ENCODE data around the gene GFPT2.

The GFPT2 gene

GRCh38 chr5:180371949-180372348, 18.8 kb upstream of the GFPT2 start:
- Histone ChIP-seq H3K9me3 (ENCODE audit: control extremely low read depth in 1 of 5, control insufficient read depth in 4 of 5, insufficient read depth in 2 of 5, low read depth in 1 of 5, low read length in 4 of 5) (no peaks in the 10 kb centered on the region), H3K27ac (ENCODE audit: insufficient read depth in 1 of 2, low read depth in 1 of 2, low read length in 2 of 2, poor library complexity in 1 of 2, severe bottlenecking in 2 of 2) (no peak overlapping the region), H3K36me3 (ENCODE audit: control insufficient read depth in 4 of 4, insufficient read depth in 4 of 4, low read length in 3 of 4) (no peaks in the 10 kb centered on the region), H3K4me3 (ENCODE audit: control insufficient read depth in 1 of 7, extremely low read depth in 1 of 7, insufficient read depth in 4 of 7, low read depth in 2 of 7, low read length in 6 of 7) (no peak overlapping the region), H3K4me1 (ENCODE audit: control extremely low read depth in 1 of 4, control insufficient read depth in 4 of 4, insufficient read depth in 4 of 4, low read length in 3 of 4) (no peaks in the 10 kb centered on the region), H3K27me3 (replicated peaks in 2 of 5; ENCODE audit: control insufficient read depth in 4 of 5, insufficient read depth in 5 of 5, low read length in 4 of 5) (peaks cover 0 to 5% (median 0%) of the 10 kb centered on the region in 5 experiments)
- DNase-seq: no peak
- CTCF ChIA-PET: interaction anchor here (1.2 to 1.8 kb wide), 2 partner anchors 42 to 45 kb away, joined by 3 to 4 read pairs; no protein-coding TSS in a partner anchor
- POLR2A ChIA-PET: no interaction called here
- WGBS (ENCODE audit: insufficient coverage): 100% methylated on average over 2 of the region's 5 CpGs

- Histone ChIP-seq H3K9me3 (ENCODE audit: control extremely low read depth in 1 of 5, control insufficient read depth in 4 of 5, insufficient read depth in 2 of 5, low read depth in 1 of 5, low read length in 4 of 5) (no peaks in the 10 kb centered on the region), H3K36me3 (ENCODE audit: control insufficient read depth in 4 of 4, insufficient read depth in 4 of 4, low read length in 3 of 4) (no peaks in the 10 kb centered on the region), H3K4me3 (ENCODE audit: control insufficient read depth in 1 of 7, extremely low read depth in 1 of 7, insufficient read depth in 4 of 7, low read depth in 2 of 7, low read length in 6 of 7) (no peak overlapping the region), H3K4me1 (ENCODE audit: control extremely low read depth in 1 of 4, control insufficient read depth in 4 of 4, insufficient read depth in 4 of 4, low read length in 3 of 4) (no peaks in the 10 kb centered on the region), H3K27me3 (replicated peaks in 2 of 5; ENCODE audit: control insufficient read depth in 4 of 5, insufficient read depth in 5 of 5, low read length in 4 of 5) (peaks cover 0 to 5% (median 0%) of the 10 kb centered on the region in 5 experiments), H3K27ac (ENCODE audit: insufficient read depth in 1 of 2, low read depth in 1 of 2, low read length in 2 of 2, poor library complexity in 1 of 2, severe bottlenecking in 2 of 2) (no peak overlapping the region)
- ChIA-PET CTCF (interaction anchor here (1.1 to 1.8 kb wide), 3 partner anchors 11 to 44 kb away, joined by 3 to 4 read pairs (median 3); no protein-coding TSS in a partner anchor), POLR2A (no interaction called here)
- DNase-seq: no peak
- WGBS (ENCODE audit: insufficient coverage): 97% methylated on average over 23 of the region's 24 CpGs
Observed at GRCh38 chr5:180370861-180371641, 17.9 kb upstream of the GFPT2 start.

GRCh38 chr5:180367991-180368390, 14.9 kb upstream of the GFPT2 start:
- no peak for DNase-seq
- POLR2A ChIA-PET: no interaction called here
- no peaks in the 10 kb centered on the region for H3K9me3 ChIP-seq (ENCODE audit: control extremely low read depth in 1 of 5, control insufficient read depth in 4 of 5, insufficient read depth in 2 of 5, low read depth in 1 of 5, low read length in 4 of 5)
- CTCF ChIA-PET: no interaction called here
- H3K27ac ChIP-seq (ENCODE audit: insufficient read depth in 1 of 2, low read depth in 1 of 2, low read length in 2 of 2, poor library complexity in 1 of 2, severe bottlenecking in 2 of 2): no peak overlapping the region
- H3K36me3 ChIP-seq (ENCODE audit: control insufficient read depth in 4 of 4, insufficient read depth in 4 of 4, low read length in 3 of 4): no peaks in the 10 kb centered on the region
- H3K4me3 ChIP-seq (ENCODE audit: control insufficient read depth in 1 of 7, extremely low read depth in 1 of 7, insufficient read depth in 4 of 7, low read depth in 2 of 7, low read length in 6 of 7): no peak overlapping the region
- 80% methylated on average over 4 of the region's 4 CpGs for WGBS (ENCODE audit: insufficient coverage)
- no peaks in the 10 kb centered on the region for H3K4me1 ChIP-seq (ENCODE audit: control extremely low read depth in 1 of 4, control insufficient read depth in 4 of 4, insufficient read depth in 4 of 4, low read length in 3 of 4)
- H3K27me3 ChIP-seq (replicated peaks in 2 of 5; ENCODE audit: control insufficient read depth in 4 of 5, insufficient read depth in 5 of 5, low read length in 4 of 5): peaks cover 0 to 2% (median 0%) of the 10 kb centered on the region in 5 experiments

- WGBS (ENCODE audit: insufficient coverage): no CpG with 5 or more reads among the region's 8 CpGs
- Histone ChIP-seq H3K27me3 (replicated peaks in 2 of 5; ENCODE audit: control insufficient read depth in 4 of 5, insufficient read depth in 5 of 5, low read length in 4 of 5) (peaks cover 0 to 2% (median 0%) of the 10 kb centered on the region in 5 experiments), H3K9me3 (ENCODE audit: control extremely low read depth in 1 of 5, control insufficient read depth in 4 of 5, insufficient read depth in 2 of 5, low read depth in 1 of 5, low read length in 4 of 5) (no peaks in the 10 kb centered on the region), H3K36me3 (ENCODE audit: control insufficient read depth in 4 of 4, insufficient read depth in 4 of 4, low read length in 3 of 4) (no peaks in the 10 kb centered on the region), H3K27ac (ENCODE audit: insufficient read depth in 1 of 2, low read depth in 1 of 2, low read length in 2 of 2, poor library complexity in 1 of 2, severe bottlenecking in 2 of 2) (no peak overlapping the region), H3K4me1 (ENCODE audit: control extremely low read depth in 1 of 4, control insufficient read depth in 4 of 4, insufficient read depth in 4 of 4, low read length in 3 of 4) (no peaks in the 10 kb centered on the region), H3K4me3 (ENCODE audit: control insufficient read depth in 1 of 7, extremely low read depth in 1 of 7, insufficient read depth in 4 of 7, low read depth in 2 of 7, low read length in 6 of 7) (no peak overlapping the region)
- DNase-seq: no peak
- POLR2A ChIA-PET: no interaction called here
- CTCF ChIA-PET: no interaction called here
Observed at GRCh38 chr5:180367300-180367699, 14.2 kb upstream of the GFPT2 start.

GRCh38 chr5:180366326-180366725, 13.2 kb upstream of the GFPT2 start:
- no peak for DNase-seq
- H3K9me3 ChIP-seq (ENCODE audit: control extremely low read depth in 1 of 5, control insufficient read depth in 4 of 5, insufficient read depth in 2 of 5, low read depth in 1 of 5, low read length in 4 of 5): no peaks in the 10 kb centered on the region
- no peak overlapping the region for H3K4me3 ChIP-seq (ENCODE audit: control insufficient read depth in 1 of 7, extremely low read depth in 1 of 7, insufficient read depth in 4 of 7, low read depth in 2 of 7, low read length in 6 of 7)
- peaks cover 0 to 2% (median 0%) of the 10 kb centered on the region in 5 experiments for H3K27me3 ChIP-seq (replicated peaks in 2 of 5; ENCODE audit: control insufficient read depth in 4 of 5, insufficient read depth in 5 of 5, low read length in 4 of 5)
- CTCF ChIA-PET: no interaction called here
- H3K27ac ChIP-seq (ENCODE audit: insufficient read depth in 1 of 2, low read depth in 1 of 2, low read length in 2 of 2, poor library complexity in 1 of 2, severe bottlenecking in 2 of 2): no peak overlapping the region
- H3K36me3 ChIP-seq (ENCODE audit: control insufficient read depth in 4 of 4, insufficient read depth in 4 of 4, low read length in 3 of 4): no peaks in the 10 kb centered on the region
- POLR2A ChIA-PET: no interaction called here
- WGBS (ENCODE audit: insufficient coverage): 84% methylated on average over 10 of the region's 12 CpGs
- H3K4me1 ChIP-seq (ENCODE audit: control extremely low read depth in 1 of 4, control insufficient read depth in 4 of 4, insufficient read depth in 4 of 4, low read length in 3 of 4): no peaks in the 10 kb centered on the region

GRCh38 chr5:180365829-180366228, 12.7 kb upstream of the GFPT2 start:
- no peak overlapping the region for H3K4me3 ChIP-seq (ENCODE audit: control insufficient read depth in 1 of 7, extremely low read depth in 1 of 7, insufficient read depth in 4 of 7, low read depth in 2 of 7, low read length in 6 of 7)
- H3K36me3 ChIP-seq (ENCODE audit: control insufficient read depth in 4 of 4, insufficient read depth in 4 of 4, low read length in 3 of 4): no peaks in the 10 kb centered on the region
- H3K27ac ChIP-seq (ENCODE audit: insufficient read depth in 1 of 2, low read depth in 1 of 2, low read length in 2 of 2, poor library complexity in 1 of 2, severe bottlenecking in 2 of 2): no peak overlapping the region
- H3K9me3 ChIP-seq (ENCODE audit: control extremely low read depth in 1 of 5, control insufficient read depth in 4 of 5, insufficient read depth in 2 of 5, low read depth in 1 of 5, low read length in 4 of 5): no peaks in the 10 kb centered on the region
- no peak for DNase-seq
- no CpG with 5 or more reads among the region's 4 CpGs for WGBS (ENCODE audit: insufficient coverage)
- peaks cover 0 to 2% (median 0%) of the 10 kb centered on the region in 5 experiments for H3K27me3 ChIP-seq (replicated peaks in 2 of 5; ENCODE audit: control insufficient read depth in 4 of 5, insufficient read depth in 5 of 5, low read length in 4 of 5)
- ChIA-PET CTCF (no interaction called here), POLR2A (no interaction called here)
- no peaks in the 10 kb centered on the region for H3K4me1 ChIP-seq (ENCODE audit: control extremely low read depth in 1 of 4, control insufficient read depth in 4 of 4, insufficient read depth in 4 of 4, low read length in 3 of 4)

- Histone ChIP-seq H3K36me3 (ENCODE audit: control insufficient read depth in 4 of 4, insufficient read depth in 4 of 4, low read length in 3 of 4) (no peaks in the 10 kb centered on the region), H3K4me3 (ENCODE audit: control insufficient read depth in 1 of 7, extremely low read depth in 1 of 7, insufficient read depth in 4 of 7, low read depth in 2 of 7, low read length in 6 of 7) (no peak overlapping the region), H3K27ac (ENCODE audit: insufficient read depth in 1 of 2, low read depth in 1 of 2, low read length in 2 of 2, poor library complexity in 1 of 2, severe bottlenecking in 2 of 2) (no peak overlapping the region), H3K4me1 (ENCODE audit: control extremely low read depth in 1 of 4, control insufficient read depth in 4 of 4, insufficient read depth in 4 of 4, low read length in 3 of 4) (no peaks in the 10 kb centered on the region), H3K9me3 (ENCODE audit: control extremely low read depth in 1 of 5, control insufficient read depth in 4 of 5, insufficient read depth in 2 of 5, low read depth in 1 of 5, low read length in 4 of 5) (peaks cover 0 to 3% (median 0%) of the 10 kb centered on the region in 5 experiments), H3K27me3 (replicated peaks in 2 of 5; ENCODE audit: control insufficient read depth in 4 of 5, insufficient read depth in 5 of 5, low read length in 4 of 5) (peaks cover 0 to 2% (median 0%) of the 10 kb centered on the region in 5 experiments)
- CTCF ChIA-PET: no interaction called here
- DNase-seq: no peak
- 98% methylated on average over 8 of the region's 10 CpGs for WGBS (ENCODE audit: insufficient coverage)
- POLR2A ChIA-PET: no interaction called here
Observed at GRCh38 chr5:180364306-180364856, 11.2 kb upstream of the GFPT2 start.
